Subcutaneous adipose tissue (tissue), 4 donors: ENCODE data around the gene CTSL. TPM values are rescaled to one million over a fixed set of nuclear protein-coding genes. Genes with fewer than 3 reads are reported as not detected.

Source experiments
- CTCF ChIP-seq: fragments of 450-650 bp; IDR thresholded peaks from one replicate; pipeline ENCODE4 v1.5.1; 2016; ENCODE audit warnings: low read depth, mild to moderate bottlenecking, control low read depth, antibody characterized with exemption, moderate library complexity
- total RNA-seq, 4 donors: library from RNA; depleted of rRNA; stranded (reverse); fragments of >200 nt; gene quantifications; one replicate each; pipeline ENCODE4 v1.1.0, GENCODE V29; 2016

Gene CTSL
- total RNA-seq, 4 donors from 2014 or later: 113 to 460 (median 173) TPM

GRCh38 chr9:87717456-87717855 lies 8.5 kb upstream of the CTSL start:
- no peak for TF ChIP-seq CTCF

DNA sequence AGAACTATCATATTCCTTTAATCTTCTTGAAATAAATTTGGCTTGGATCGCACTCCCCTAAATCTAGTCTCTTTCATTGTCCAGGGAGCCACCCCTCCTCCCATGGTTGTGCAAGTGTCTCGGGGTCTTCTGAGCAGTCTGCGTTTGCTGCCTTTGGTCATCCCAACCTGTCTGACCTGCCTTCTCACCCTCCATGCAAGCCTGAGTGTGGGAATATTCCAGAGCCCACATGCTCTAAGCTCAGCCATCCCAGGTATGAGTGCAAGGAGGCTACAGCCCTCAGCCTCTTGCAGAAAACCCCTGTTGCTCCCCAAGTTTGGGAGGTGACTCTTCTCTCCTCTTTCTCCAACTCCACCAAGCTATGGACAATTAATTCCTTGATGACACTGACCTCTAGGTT lies 7.7 kb upstream of the CTSL start:
- TF ChIP-seq CTCF: no peak

- TF ChIP-seq CTCF: no peak
Observed at GRCh38 chr9:87718852-87719612, 6.9 kb upstream of the CTSL start.

DNA sequence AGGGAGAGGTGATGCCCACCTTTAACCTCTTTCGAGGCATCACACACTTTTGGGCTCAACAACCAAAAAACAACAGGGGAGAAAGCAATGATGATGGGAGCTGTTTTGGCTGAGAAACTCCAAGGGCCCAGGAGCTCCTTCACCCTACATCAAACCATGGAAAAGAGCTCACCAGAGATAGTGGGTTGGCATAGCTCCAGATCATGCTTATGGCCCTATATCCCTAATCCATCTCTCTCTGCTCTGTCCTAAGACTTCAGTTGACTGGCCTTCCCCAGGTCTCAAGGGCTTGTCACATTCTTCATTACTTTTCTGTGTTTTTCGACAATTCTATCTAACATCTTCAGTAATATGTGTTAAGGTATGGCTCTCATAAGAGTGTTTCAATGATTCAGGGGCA lies 5.7 kb upstream of the CTSL start:
- no peak for TF ChIP-seq CTCF

- TF ChIP-seq CTCF: no peak
Observed at GRCh38 chr9:87722393-87723088, 3.4 kb upstream of the CTSL start.

DNA sequence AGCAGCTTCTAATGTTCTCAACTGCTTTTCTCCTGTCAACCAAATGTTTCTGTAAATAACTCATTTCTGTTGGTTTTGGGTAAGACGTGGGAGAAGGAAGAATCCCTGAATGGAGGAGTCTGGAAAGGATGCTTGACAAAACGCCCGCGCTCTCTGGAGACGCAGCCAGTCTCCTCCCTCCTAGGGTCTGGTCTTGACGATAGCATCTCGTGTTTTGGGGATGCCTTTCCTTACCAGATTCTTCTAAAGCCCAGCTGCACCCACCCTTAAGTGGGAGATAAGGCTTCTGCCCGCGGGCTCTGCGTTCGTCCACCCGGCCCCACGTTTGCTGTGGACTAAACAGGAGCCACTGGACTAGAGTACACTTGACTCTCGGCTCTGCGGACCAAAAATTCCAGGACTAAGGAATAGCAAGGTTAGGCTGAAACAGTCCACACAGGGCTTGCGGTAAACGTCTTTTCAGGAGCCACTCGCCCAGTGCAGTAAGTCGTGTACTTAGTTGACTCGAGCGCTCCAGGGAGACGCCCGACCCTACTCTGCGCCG lies 491 bp upstream of the CTSL start:
- no peak for TF ChIP-seq CTCF

DNA sequence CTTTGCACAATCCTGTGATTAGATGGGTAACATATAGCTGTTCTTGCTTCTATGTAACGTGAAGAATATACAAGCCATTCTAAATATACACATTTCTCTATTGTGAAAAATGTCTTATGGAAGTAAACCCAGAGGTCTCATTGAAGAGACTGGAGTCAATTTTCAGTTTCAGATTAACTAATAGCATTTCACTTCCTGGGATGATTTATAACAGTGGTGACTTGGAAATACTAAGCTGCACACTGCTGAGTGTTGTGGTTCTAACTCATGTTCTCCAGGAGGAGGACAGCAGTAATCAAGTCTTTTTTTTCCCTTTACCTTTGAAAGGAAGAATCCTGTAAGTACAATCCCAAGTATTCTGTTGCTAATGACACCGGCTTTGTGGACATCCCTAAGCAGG lies 3.3 kb downstream of the CTSL start:
- TF ChIP-seq CTCF: no peak
